ENCODE data around the gene DUSP3. TPM values are rescaled to one million over a fixed set of nuclear protein-coding genes. Genes with fewer than 3 reads are reported as not detected.

DUSP3 gene
- polyA plus RNA-seq (ENCODE audit: insufficient read depth in 1 of 5, insufficient read length in 5 of 5, low replicate concordance in 1 of 5) = 10 to 100 TPM; 29.5 to 33.5 (median 31.7) TPM
- long read RNA-seq, donor 1, full-length matches to known transcripts = 21 of 21 reads
- long read RNA-seq, donor 1, partial matches to known transcripts = 0 of 21 reads
- long read RNA-seq, donor 1, other reads (novel, unspliced or antisense) = 0 of 21 reads
- long read RNA-seq, donor 2, full-length matches to known transcripts = 5 of 5 reads
- long read RNA-seq, donor 2, partial matches to known transcripts = 0 of 5 reads
- long read RNA-seq, donor 2, other reads (novel, unspliced or antisense) = 0 of 5 reads
- long read RNA-seq, donor 3, full-length matches to known transcripts = 14 of 14 reads
- long read RNA-seq, donor 3, partial matches to known transcripts = 0 of 14 reads
- long read RNA-seq, donor 3, other reads (novel, unspliced or antisense) = 0 of 14 reads
- long read RNA-seq, donor 4, full-length matches to known transcripts = 16 of 16 reads
- long read RNA-seq, donor 4, partial matches to known transcripts = 0 of 16 reads
- long read RNA-seq, donor 4, other reads (novel, unspliced or antisense) = 0 of 16 reads
- long read RNA-seq, donor 5, full-length matches to known transcripts = 25 of 25 reads
- long read RNA-seq, donor 5, partial matches to known transcripts = 0 of 25 reads
- long read RNA-seq, donor 5, other reads (novel, unspliced or antisense) = 0 of 25 reads
- long read RNA-seq, donor 6, full-length matches to known transcripts = 18 of 18 reads
- long read RNA-seq, donor 6, partial matches to known transcripts = 0 of 18 reads
- long read RNA-seq, donor 6, other reads (novel, unspliced or antisense) = 0 of 18 reads
- long read RNA-seq, donor 7, full-length matches to known transcripts = 12 of 12 reads
- long read RNA-seq, donor 7, partial matches to known transcripts = 0 of 12 reads
- long read RNA-seq, donor 7, other reads (novel, unspliced or antisense) = 0 of 12 reads
- long read RNA-seq, donor 8, full-length matches to known transcripts = 8 of 8 reads
- long read RNA-seq, donor 8, partial matches to known transcripts = 0 of 8 reads
- long read RNA-seq, donor 8, other reads (novel, unspliced or antisense) = 0 of 8 reads

- DNase-seq = peak; percentile 90 to 91
These were observed at the start of gene DUSP3 for GRCh38 chr17:43778337-43779144. DUSP3 (minus strand) TSS chr17:43778977; CDS start chr17:43778924, 53 bp downstream.

- DNase-seq = no peak
These were observed 48.8 kb upstream of the DUSP3 start for GRCh38 chr17:43827596-43827995.

- DNase-seq = no peak
These were observed 47.4 kb upstream of the DUSP3 start for GRCh38 chr17:43826206-43826605.

GRCh38 chr17:43825567-43825966 lies 46.8 kb upstream of the DUSP3 start:
- DNase-seq = no peak

- DNase-seq = no peak
These were observed 44.7 kb upstream of the DUSP3 start for GRCh38 chr17:43823350-43824084.

GRCh38 chr17:43822570-43823190 lies 43.9 kb upstream of the DUSP3 start:
- DNase-seq = no peak

- DNase-seq = no peak
These were observed 42.0 kb upstream of the DUSP3 start for GRCh38 chr17:43820759-43821158.

- DNase-seq = no peak
These were observed 40.2 kb upstream of the DUSP3 start for GRCh38 chr17:43818966-43819365.

- no peak for DNase-seq
These were observed 39.0 kb upstream of the DUSP3 start for GRCh38 chr17:43817826-43818225.

GRCh38 chr17:43816336-43817320 lies 37.9 kb upstream of the DUSP3 start:
- DNase-seq = no peak

GRCh38 chr17:43814714-43815113 lies 35.9 kb upstream of the DUSP3 start:
- DNase-seq = no peak

GRCh38 chr17:43814026-43814425 lies 35.2 kb upstream of the DUSP3 start:
- DNase-seq = no peak

GRCh38 chr17:43813386-43813785 lies 34.6 kb upstream of the DUSP3 start:
- no peak for DNase-seq

GRCh38 chr17:43812396-43813265 lies 33.9 kb upstream of the DUSP3 start:
- DNase-seq = no peak

GRCh38 chr17:43810823-43811222 lies 32.0 kb upstream of the DUSP3 start:
- DNase-seq = no peak

GRCh38 chr17:43810226-43810715 lies 31.5 kb upstream of the DUSP3 start:
- DNase-seq = no peak

GRCh38 chr17:43809121-43809520 lies 30.3 kb upstream of the DUSP3 start:
- DNase-seq = no peak

- no peak for DNase-seq
These were observed 29.3 kb upstream of the DUSP3 start for GRCh38 chr17:43808076-43808475.

All from right lung (tissue), 10 donors.